Retinal pigment epithelial cell (primary cell): ENCODE data around the gene SLC25A38.

ENCODE experiments used
- DNase-seq: peaks from one replicate; pipeline ENCODE4 v3.0.0-alpha.2; 2010; ENCODE audit warnings: low read depth
- H3K4me3 ChIP-seq: 2 replicates; pipeline ENCODE4 v1.5.1; 2011; ENCODE audit warnings: mild to moderate bottlenecking, low read length, control low read depth, moderate library complexity
- CTCF ChIP-seq: conservative IDR thresholded peaks from 2 replicates; pipeline ENCODE4 v1.5.1; 2011; ENCODE audit warnings: low read depth, low read length, control low read depth, inconsistent platforms

The SLC25A38 gene

DNA sequence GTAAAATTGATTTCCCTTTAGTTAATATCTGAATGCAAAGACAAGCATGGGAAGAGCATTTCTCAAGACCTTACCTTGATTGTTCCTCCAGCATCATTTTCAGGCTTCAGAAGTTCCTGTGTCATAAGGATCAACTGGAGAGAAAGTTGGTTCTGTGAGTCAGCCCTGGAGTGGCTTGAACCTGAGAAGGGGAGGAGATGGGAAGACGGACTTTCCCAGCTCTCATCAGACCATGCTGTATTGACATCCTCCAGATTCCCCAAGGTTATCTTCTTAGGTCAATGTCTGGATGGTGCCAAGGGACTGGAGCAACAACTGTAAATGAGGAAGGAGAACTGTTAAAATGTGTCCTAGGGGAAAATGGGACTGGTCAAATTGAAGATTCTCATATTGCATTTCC, 44.3 kb downstream of the SLC25A38 start:
- no peak overlapping the region for H3K4me3 ChIP-seq
- DNase-seq, result no peak
- no peak for TF ChIP-seq CTCF

GRCh38 chr3:39428745-39429201, 45.6 kb downstream of the SLC25A38 start:
- TF ChIP-seq CTCF, result no peak
- H3K4me3 ChIP-seq, result no peak overlapping the region
- DNase-seq, result no peak

DNA sequence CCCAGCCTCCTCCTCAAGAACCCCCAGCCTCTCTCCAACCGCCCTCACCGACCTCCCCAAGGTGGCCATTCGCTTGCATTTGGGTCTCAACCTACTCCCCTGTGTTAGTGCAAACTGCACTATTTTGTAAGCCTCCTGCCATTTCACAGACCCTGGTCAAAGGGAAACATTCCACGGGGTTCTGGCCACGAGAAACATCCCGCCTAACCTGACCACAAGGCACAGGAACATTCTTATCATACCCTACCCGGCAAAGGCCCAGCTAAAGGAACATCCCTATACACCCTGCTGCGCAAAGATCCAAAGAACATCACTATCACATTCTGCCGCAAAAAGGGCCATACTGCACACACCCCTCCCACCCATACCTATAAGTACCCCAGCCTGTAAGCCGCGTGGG, 46.3 kb downstream of the SLC25A38 start:
- no peak for TF ChIP-seq CTCF
- no peak for DNase-seq

GRCh38 chr3:39432342-39432741, 49.2 kb downstream of the SLC25A38 start:
- no peak for TF ChIP-seq CTCF
- DNase-seq, result no peak

More for the DNA sequence above, 46.3 kb downstream of the SLC25A38 start:
- H3K4me3 ChIP-seq, result no peak overlapping the region

DNA sequence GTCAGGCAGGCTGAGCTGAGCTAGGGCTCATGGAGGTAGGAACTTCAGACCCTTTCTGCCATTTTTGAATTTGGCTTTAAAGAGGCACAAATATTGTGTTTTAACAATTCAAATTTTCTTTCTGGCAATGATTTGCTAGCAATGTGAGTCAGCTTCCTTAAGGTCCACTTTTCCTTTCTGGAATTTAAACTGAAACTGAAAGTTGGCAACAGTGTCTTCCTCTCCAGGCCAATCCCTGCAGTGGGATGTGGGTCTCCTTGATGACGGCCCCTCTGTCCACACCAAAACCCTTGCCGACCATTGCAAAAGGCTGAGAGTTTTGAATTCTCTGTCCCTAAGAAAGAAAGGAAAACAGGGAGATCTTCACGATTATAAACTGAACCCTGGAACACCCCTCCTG, 50.5 kb downstream of the SLC25A38 start:
- no peak for DNase-seq
- H3K4me3 ChIP-seq, result no peak overlapping the region
- no peak for TF ChIP-seq CTCF

More at GRCh38 chr3:39432342-39432741, 49.2 kb downstream of the SLC25A38 start:
- H3K4me3 ChIP-seq, result no peak overlapping the region

DNA sequence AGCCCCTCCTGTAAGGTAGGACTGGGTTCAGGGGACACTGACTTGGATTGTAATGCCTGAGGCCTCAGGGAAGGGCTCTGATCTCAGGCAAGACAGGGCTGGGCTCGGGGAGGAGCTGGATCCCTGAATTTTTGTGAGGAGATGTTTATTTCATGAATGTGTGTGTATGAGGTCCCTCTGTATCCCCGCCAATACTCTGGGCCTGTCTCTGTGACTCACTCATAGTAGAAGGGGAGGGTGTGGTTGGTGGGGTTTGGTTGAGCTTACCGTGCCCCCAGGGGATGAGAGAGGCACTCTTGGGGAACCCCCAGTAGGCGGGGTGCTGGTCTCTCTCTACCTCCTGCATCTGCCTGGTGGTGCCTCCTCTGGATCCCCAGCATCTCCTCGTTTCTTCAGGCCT, 51.4 kb downstream of the SLC25A38 start:
- no peak for DNase-seq
- H3K4me3 ChIP-seq, result no peak overlapping the region
- TF ChIP-seq CTCF, result no peak

DNA sequence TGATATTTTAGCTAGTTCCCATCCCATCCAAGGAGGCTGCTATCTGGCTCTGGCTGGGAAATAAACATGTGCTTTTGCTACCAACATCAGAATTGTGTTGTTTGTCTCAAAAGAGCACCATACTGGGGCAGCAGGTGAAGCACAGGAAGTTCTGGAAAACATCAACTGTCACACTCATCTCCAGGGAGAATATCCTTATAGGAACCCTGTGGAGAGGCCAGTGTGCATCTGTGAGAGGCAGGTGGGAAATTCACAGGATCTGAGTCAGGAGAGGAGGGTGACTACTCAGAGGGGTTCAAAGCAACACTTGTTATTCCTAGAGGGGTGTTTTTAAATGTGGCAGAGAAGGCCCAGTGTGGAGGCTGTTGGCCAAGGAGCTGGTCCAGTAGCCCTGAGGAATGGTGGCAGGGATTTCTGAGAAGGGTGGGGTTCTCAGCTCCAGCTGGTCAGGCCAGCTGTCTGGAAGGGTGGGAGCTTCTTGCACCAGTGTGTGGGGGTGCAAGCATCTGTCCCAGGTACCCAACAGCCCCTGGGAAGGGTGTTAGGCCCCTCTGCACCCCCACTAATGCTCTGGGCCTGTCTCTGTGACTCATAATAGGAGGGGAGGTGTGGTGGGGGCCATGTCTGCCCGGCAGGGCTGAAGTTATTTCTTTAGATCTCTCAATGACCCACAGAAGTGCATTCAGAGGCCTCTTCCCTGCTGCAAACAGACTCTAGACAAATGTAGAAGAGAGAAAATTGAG, 52.0 kb downstream of the SLC25A38 start:
- no peak for DNase-seq
- no peak for TF ChIP-seq CTCF
- no peak overlapping the region for H3K4me3 ChIP-seq
